ENCODE results near the gene NGEF. TPM values are rescaled to one million over a fixed set of nuclear protein-coding genes. Genes with fewer than 3 reads are reported as not detected.

The NGEF gene
- total and polyA plus RNA-seq, 10 of the 15 experiments (the other 5 are each of a cell fraction or from before 2014, with no cell fraction given), result 0.12 TPM; not detected in 9

GRCh38 chr2:232831496-232831895, 181.6 kb downstream of the NGEF start:
- FAIRE-seq (no peak), DNase-seq (ENCODE audit: low read depth, low spot score) (no peak), ATAC-seq (no peak)
- RAD21 ChIA-PET (ENCODE audit: unreplicated experiment), result no interaction called here
- intact Hi-C loops (cut with micrococcal nuclease; ENCODE audit: unreplicated experiment), result no loop called here
- Histone ChIP-seq H3K4me2 (ENCODE audit: control insufficient read depth, insufficient read depth) (no peak overlapping the region), H3K9ac (ENCODE audit: control insufficient read depth, insufficient read depth, low read length) (no peak overlapping the region), H3K27me3 (replicated peaks in 1 of 2; ENCODE audit: control insufficient read depth in 2 of 2, insufficient read depth in 2 of 2, low read length in 1 of 2) (no peaks in the 10 kb centered on the region), H3K27ac (ENCODE audit: control insufficient read depth, insufficient read depth) (no peak overlapping the region), H3K4me3 (no peak overlapping the region), H2AFZ (ENCODE audit: control insufficient read depth, low read depth, low read length) (no peak overlapping the region), H3K4me1 (ENCODE audit: control insufficient read depth, insufficient read depth, low read length) (no peaks in the 10 kb centered on the region), H3K79me2 (ENCODE audit: control insufficient read depth, insufficient read depth, low read length) (no peaks in the 10 kb centered on the region), H3K36me3 (ENCODE audit: control insufficient read depth in 2 of 2, insufficient read depth in 2 of 2, low read length in 1 of 2) (peaks cover 6 to 24% of the 10 kb centered on the region in 2 experiments), H4K20me1 (ENCODE audit: control insufficient read depth, insufficient read depth) (no peaks in the 10 kb centered on the region), H3K9me3 (replicated peaks; ENCODE audit: control insufficient read depth, insufficient read depth, low read length) (no peaks in the 10 kb centered on the region)
- WGBS (ENCODE audit: insufficient coverage, insufficient replicate concordance, low lambda C conversion rate, missing lambda C conversion rate), result 78% methylated on average over 3 of the region's 3 CpGs
- TF ChIP-seq NFIC (IDR thresholded peaks at IDR 0.05; ENCODE audit: low read depth, low read length) (no peak), USF2 (IDR thresholded peaks at IDR 0.05; ENCODE audit: borderline replicate concordance, low read depth, low read length) (no peak), RELB (IDR thresholded peaks at IDR 0.05; ENCODE audit: low read depth) (no peak), EZH2 (IDR thresholded peaks at IDR 0.05; ENCODE audit: borderline replicate concordance, control insufficient read depth, low read depth, low read length) (no peak)
- in situ Hi-C loops (cut with MboI), result no loop called here
- CTCF ChIA-PET, result no interaction called here
- no TSS peak for BruUV-seq (replicated peaks)
- POLR2A ChIA-PET, result no interaction called here
- SMC1A ChIA-PET (ENCODE audit: uncharacterized antibody, unreplicated experiment), result no interaction called here

GRCh38 chr2:232829988-232830387, 183.1 kb downstream of the NGEF start:
- DNase-seq (ENCODE audit: low read depth, low spot score) (no peak), ATAC-seq (no peak), FAIRE-seq (no peak)
- RAD21 ChIA-PET (ENCODE audit: unreplicated experiment), result no interaction called here
- Histone ChIP-seq H3K36me3 (ENCODE audit: control insufficient read depth in 2 of 2, insufficient read depth in 2 of 2, low read length in 1 of 2) (peaks cover 3 to 23% of the 10 kb centered on the region in 2 experiments), H3K4me3 (no peak overlapping the region), H3K9me3 (replicated peaks; ENCODE audit: control insufficient read depth, insufficient read depth, low read length) (no peaks in the 10 kb centered on the region), H3K27me3 (replicated peaks in 1 of 2; ENCODE audit: control insufficient read depth in 2 of 2, insufficient read depth in 2 of 2, low read length in 1 of 2) (no peaks in the 10 kb centered on the region), H3K4me1 (ENCODE audit: control insufficient read depth, insufficient read depth, low read length) (no peaks in the 10 kb centered on the region), H3K9ac (ENCODE audit: control insufficient read depth, insufficient read depth, low read length) (no peak overlapping the region), H2AFZ (ENCODE audit: control insufficient read depth, low read depth, low read length) (no peak overlapping the region), H3K79me2 (ENCODE audit: control insufficient read depth, insufficient read depth, low read length) (no peaks in the 10 kb centered on the region), H3K27ac (ENCODE audit: control insufficient read depth, insufficient read depth) (no peak overlapping the region), H4K20me1 (ENCODE audit: control insufficient read depth, insufficient read depth) (no peaks in the 10 kb centered on the region), H3K4me2 (ENCODE audit: control insufficient read depth, insufficient read depth) (no peak overlapping the region)
- SMC1A ChIA-PET (ENCODE audit: uncharacterized antibody, unreplicated experiment), result interaction anchor here (0.9 kb wide), 1 partner anchor 35 kb away, joined by 3 read pairs; no protein-coding TSS in a partner anchor
- CTCF ChIA-PET, result interaction anchor here (0.9 to 1.1 kb wide), 2 partner anchors 10 to 72 kb away, joined by 3 read pairs; no protein-coding TSS in a partner anchor
- in situ Hi-C loops (cut with MboI) (no loop called here), intact Hi-C loops (cut with micrococcal nuclease; ENCODE audit: unreplicated experiment) (no loop called here)
- WGBS (ENCODE audit: insufficient coverage, insufficient replicate concordance, low lambda C conversion rate, missing lambda C conversion rate), result 98% methylated on average over 3 of the region's 3 CpGs
- POLR2A ChIA-PET, result no interaction called here
- no TSS peak for BruUV-seq (replicated peaks)
- no peak for TF ChIP-seq CREM (IDR thresholded peaks at IDR 0.05; ENCODE audit: low read depth)
- TF ChIP-seq, protein P1, sequence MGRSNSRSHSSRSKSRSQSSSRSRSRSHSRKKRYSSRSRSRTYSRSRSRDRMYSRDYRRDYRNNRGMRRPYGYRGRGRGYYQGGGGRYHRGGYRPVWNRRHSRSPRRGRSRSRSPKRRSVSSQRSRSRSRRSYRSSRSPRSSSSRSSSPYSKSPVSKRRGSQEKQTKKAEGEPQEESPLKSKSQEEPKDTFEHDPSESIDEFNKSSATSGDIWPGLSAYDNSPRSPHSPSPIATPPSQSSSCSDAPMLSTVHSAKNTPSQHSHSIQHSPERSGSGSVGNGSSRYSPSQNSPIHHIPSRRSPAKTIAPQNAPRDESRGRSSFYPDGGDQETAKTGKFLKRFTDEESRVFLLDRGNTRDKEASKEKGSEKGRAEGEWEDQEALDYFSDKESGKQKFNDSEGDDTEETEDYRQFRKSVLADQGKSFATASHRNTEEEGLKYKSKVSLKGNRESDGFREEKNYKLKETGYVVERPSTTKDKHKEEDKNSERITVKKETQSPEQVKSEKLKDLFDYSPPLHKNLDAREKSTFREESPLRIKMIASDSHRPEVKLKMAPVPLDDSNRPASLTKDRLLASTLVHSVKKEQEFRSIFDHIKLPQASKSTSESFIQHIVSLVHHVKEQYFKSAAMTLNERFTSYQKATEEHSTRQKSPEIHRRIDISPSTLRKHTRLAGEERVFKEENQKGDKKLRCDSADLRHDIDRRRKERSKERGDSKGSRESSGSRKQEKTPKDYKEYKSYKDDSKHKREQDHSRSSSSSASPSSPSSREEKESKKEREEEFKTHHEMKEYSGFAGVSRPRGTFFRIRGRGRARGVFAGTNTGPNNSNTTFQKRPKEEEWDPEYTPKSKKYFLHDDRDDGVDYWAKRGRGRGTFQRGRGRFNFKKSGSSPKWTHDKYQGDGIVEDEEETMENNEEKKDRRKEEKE (IDR thresholded peaks at IDR 0.05), result no peak
- no peak for TF ChIP-seq GATAD2B (conservative IDR thresholded peaks at IDR 0.05; ENCODE audit: low read depth)
- no peak for TF ChIP-seq RUNX3 (IDR thresholded peaks at IDR 0.05; ENCODE audit: low read length)
